ENCODE results near the gene IL1RN. TPM values are rescaled to one million over a fixed set of nuclear protein-coding genes. Genes with fewer than 3 reads are reported as not detected.

Gene IL1RN
- total and polyA plus RNA-seq, 2 of the 4 experiments (the other 2 are of a cell fraction): not detected

GRCh38 chr2:113081488-113082210 lies 45.7 kb upstream of the IL1RN start:
- H4K20me1 ChIP-seq (ENCODE audit: insufficient read depth, low read length): no peaks in the 10 kb centered on the region
- no peak overlapping the region for H3K4me2 ChIP-seq (ENCODE audit: low read depth, low read length)
- no peak overlapping the region for H3K9ac ChIP-seq (ENCODE audit: low read depth, low read length)
- H3K4ac ChIP-seq (ENCODE audit: low read depth, low read length): no peak overlapping the region
- H3K9me1 ChIP-seq (ENCODE audit: insufficient read depth, low read length): no peaks in the 10 kb centered on the region
- H2AK5ac ChIP-seq (ENCODE audit: low read depth, low read length): no peak overlapping the region
- no peak overlapping the region for H3K56ac ChIP-seq (ENCODE audit: extremely low read depth, insufficient read depth, low read length)
- in situ Hi-C loops (cut with MboI; ENCODE audit: low sequenced_read_pairs): no loop called here
- peaks cover 9% of the 10 kb centered on the region for H3K27me3 ChIP-seq (ENCODE audit: control insufficient read depth, insufficient read depth, low read length)
- H3K18ac ChIP-seq (ENCODE audit: low read depth, low read length): no peak overlapping the region
- H3K79me1 ChIP-seq (ENCODE audit: low read depth in 1 of 2, low read length in 2 of 2): no peaks in the 10 kb centered on the region
- ChIA-PET POLR2A (ENCODE audit: unreplicated experiment) (no interaction called here), CTCF (no interaction called here)
- no peak overlapping the region for H3K23ac ChIP-seq (ENCODE audit: low read depth, low read length)
- H2BK15ac ChIP-seq (ENCODE audit: low read depth, low read length): no peak overlapping the region
- no peak overlapping the region for H2BK120ac ChIP-seq (ENCODE audit: low read depth, low read length)
- dilution Hi-C loops (cut with HindIII; ENCODE audit: low sequenced_read_pairs, unreplicated experiment): no loop called here
- H3K14ac ChIP-seq (replicated peaks; ENCODE audit: low read depth, low read length): no peak overlapping the region
- no peak overlapping the region for H2BK5ac ChIP-seq (ENCODE audit: low read depth, low read length, poor library complexity, severe bottlenecking)
- H4K8ac ChIP-seq (ENCODE audit: low read depth in 2 of 2, low read length in 2 of 2): no peak overlapping the region
- BruUV-seq (replicated peaks): no TSS peak
- no peaks in the 10 kb centered on the region for H3K4me1 ChIP-seq (ENCODE audit: control insufficient read depth, insufficient read depth, low read length)
- no peaks in the 10 kb centered on the region for H3K9me3 ChIP-seq (ENCODE audit: control insufficient read depth, insufficient read depth, low read length)
- no peak overlapping the region for H4K91ac ChIP-seq (ENCODE audit: insufficient read depth, low read depth, low read length)
- no peak overlapping the region for H2BK20ac ChIP-seq (ENCODE audit: low read depth, low read length)
- H4K5ac ChIP-seq (ENCODE audit: low read depth, low read length): no peak overlapping the region
- H3K27ac ChIP-seq (ENCODE audit: insufficient read depth, low read length): no peak overlapping the region
- no CpG with 5 or more reads among the region's 2 CpGs for WGBS, 2 experiments (ENCODE audit: extremely low coverage in 2 of 2, insufficient read length in 1 of 2)
- H3K4me3 ChIP-seq (ENCODE audit: insufficient read depth, low read depth, low read length): no peak overlapping the region
- H3K36me3 ChIP-seq (ENCODE audit: control insufficient read depth, insufficient read depth, low read length): no peaks in the 10 kb centered on the region
- DNase-seq (no peak), ATAC-seq (ENCODE audit: low read depth) (no peak)
- TF ChIP-seq RCOR1 (IDR thresholded peaks at IDR 0.05; ENCODE audit: insufficient replicate concordance, low read length) (no peak), RFX5 (IDR thresholded peaks at IDR 0.05; ENCODE audit: low read depth, low read length) (no peak), POLR2A (IDR thresholded peaks at IDR 0.05; ENCODE audit: low read depth, low read length) (no peak), SMC3 (IDR thresholded peaks at IDR 0.05; ENCODE audit: low read depth, low read length) (no peak), FOS (IDR thresholded peaks at IDR 0.05; ENCODE audit: low read depth, low read length) (no peak), MXI1 (IDR thresholded peaks at IDR 0.05; ENCODE audit: borderline replicate concordance, low read depth, low read length) (no peak), RAD21 (IDR thresholded peaks at IDR 0.05; ENCODE audit: low read length) (no peak), MAFK (IDR thresholded peaks at IDR 0.05; ENCODE audit: low read depth, low read length) (no peak), BHLHE40 (IDR thresholded peaks at IDR 0.05; ENCODE audit: low read depth, low read length) (no peak), CEBPB (IDR thresholded peaks at IDR 0.05; ENCODE audit: low read depth, low read length) (no peak)
- TF ChIP-seq, protein P1, sequence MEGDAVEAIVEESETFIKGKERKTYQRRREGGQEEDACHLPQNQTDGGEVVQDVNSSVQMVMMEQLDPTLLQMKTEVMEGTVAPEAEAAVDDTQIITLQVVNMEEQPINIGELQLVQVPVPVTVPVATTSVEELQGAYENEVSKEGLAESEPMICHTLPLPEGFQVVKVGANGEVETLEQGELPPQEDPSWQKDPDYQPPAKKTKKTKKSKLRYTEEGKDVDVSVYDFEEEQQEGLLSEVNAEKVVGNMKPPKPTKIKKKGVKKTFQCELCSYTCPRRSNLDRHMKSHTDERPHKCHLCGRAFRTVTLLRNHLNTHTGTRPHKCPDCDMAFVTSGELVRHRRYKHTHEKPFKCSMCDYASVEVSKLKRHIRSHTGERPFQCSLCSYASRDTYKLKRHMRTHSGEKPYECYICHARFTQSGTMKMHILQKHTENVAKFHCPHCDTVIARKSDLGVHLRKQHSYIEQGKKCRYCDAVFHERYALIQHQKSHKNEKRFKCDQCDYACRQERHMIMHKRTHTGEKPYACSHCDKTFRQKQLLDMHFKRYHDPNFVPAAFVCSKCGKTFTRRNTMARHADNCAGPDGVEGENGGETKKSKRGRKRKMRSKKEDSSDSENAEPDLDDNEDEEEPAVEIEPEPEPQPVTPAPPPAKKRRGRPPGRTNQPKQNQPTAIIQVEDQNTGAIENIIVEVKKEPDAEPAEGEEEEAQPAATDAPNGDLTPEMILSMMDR (conservative IDR thresholded peaks at IDR 0.05; ENCODE audit: low read depth, low read length): no peak
- no peak overlapping the region for H2AFZ ChIP-seq (replicated peaks; ENCODE audit: low read length, poor library complexity)
- H2AK9ac ChIP-seq (replicated peaks; ENCODE audit: low read depth, low read length, poor library complexity): no peak overlapping the region
- intact Hi-C loops (cut with micrococcal nuclease): no loop called here

Data from IMR-90 (cell line).